Measurements from ENCODE around the gene PPARA. TPM values are rescaled to one million over a fixed set of nuclear protein-coding genes. Genes with fewer than 3 reads are reported as not detected.

Gene PPARA
- total and polyA plus RNA-seq, 2 experiments from 2014 or later: 8.7 to 14.4 TPM

GRCh38 chr22:46273432-46274148 lies 123.3 kb downstream of the PPARA start:
- Histone ChIP-seq H2AFZ (no peak overlapping the region), H3K9me2 (ENCODE audit: insufficient read depth) (no peaks in the 10 kb centered on the region), H3K36me3 (ENCODE audit: low read depth) (peaks cover 18% of the 10 kb centered on the region), H3K4me2 (ENCODE audit: unreplicated experiment) (no peak overlapping the region), H3K9me3 (ENCODE audit: low read depth) (no peaks in the 10 kb centered on the region), H3K79me2 (ENCODE audit: insufficient read depth) (no peaks in the 10 kb centered on the region), H4K20me1 (ENCODE audit: insufficient read depth) (no peaks in the 10 kb centered on the region), H3K4me3 (no peak overlapping the region), H3K4me1 (ENCODE audit: insufficient read depth) (peaks cover 6% of the 10 kb centered on the region; the same call in 1 of the 2 replicates), H3K27me3 (replicated peaks; ENCODE audit: insufficient read depth) (no peaks in the 10 kb centered on the region), H3K9ac (no peak overlapping the region), H3F3A (ENCODE audit: insufficient read depth) (no peaks in the 10 kb centered on the region), H3K27ac (no peak overlapping the region)
- TF ChIP-seq EZH2 (IDR thresholded peaks at IDR 0.05; ENCODE audit: insufficient read depth, poor library complexity, severe bottlenecking) (no peak), EZH2phosphoT487 (IDR thresholded peaks at IDR 0.05; ENCODE audit: insufficient read depth, low read depth) (no peak)
- in situ Hi-C loops (cut with MboI): no loop called here
- DNase-seq: no peak
- WGBS, 2 experiments (ENCODE audit: low coverage in 1 of 2, low lambda C conversion rate in 2 of 2, missing lambda C conversion rate in 2 of 2): 87 to 88% methylated on average over 12 of the region's 12 CpGs

- no peak overlapping the region for H3K27ac ChIP-seq
- no peaks in the 10 kb centered on the region for H3K9me2 ChIP-seq (ENCODE audit: insufficient read depth)
- no peak overlapping the region for H3K4me3 ChIP-seq
- TF ChIP-seq EZH2 (IDR thresholded peaks at IDR 0.05; ENCODE audit: insufficient read depth, poor library complexity, severe bottlenecking) (no peak), EZH2phosphoT487 (IDR thresholded peaks at IDR 0.05; ENCODE audit: insufficient read depth, low read depth) (no peak)
- no peaks in the 10 kb centered on the region for H4K20me1 ChIP-seq (ENCODE audit: insufficient read depth)
- H2AFZ ChIP-seq: no peak overlapping the region
- WGBS, 2 experiments (ENCODE audit: low coverage in 1 of 2, low lambda C conversion rate in 2 of 2, missing lambda C conversion rate in 2 of 2): 92 to 97% methylated on average over 8 of the region's 8 CpGs
- in situ Hi-C loops (cut with MboI): no loop called here
- H3K9me3 ChIP-seq (ENCODE audit: low read depth): no peaks in the 10 kb centered on the region
- no peaks in the 10 kb centered on the region for H3F3A ChIP-seq (ENCODE audit: insufficient read depth)
- H3K27me3 ChIP-seq (replicated peaks; ENCODE audit: insufficient read depth): no peaks in the 10 kb centered on the region
- no peaks in the 10 kb centered on the region for H3K4me1 ChIP-seq (ENCODE audit: insufficient read depth)
- no peak overlapping the region for H3K9ac ChIP-seq
- H3K4me2 ChIP-seq (ENCODE audit: unreplicated experiment): no peak overlapping the region
- DNase-seq: no peak
- peaks cover 18% of the 10 kb centered on the region for H3K36me3 ChIP-seq (ENCODE audit: low read depth)
- no peaks in the 10 kb centered on the region for H3K79me2 ChIP-seq (ENCODE audit: insufficient read depth)
Observed at GRCh38 chr22:46274381-46274780, 124.1 kb downstream of the PPARA start.

DNA sequence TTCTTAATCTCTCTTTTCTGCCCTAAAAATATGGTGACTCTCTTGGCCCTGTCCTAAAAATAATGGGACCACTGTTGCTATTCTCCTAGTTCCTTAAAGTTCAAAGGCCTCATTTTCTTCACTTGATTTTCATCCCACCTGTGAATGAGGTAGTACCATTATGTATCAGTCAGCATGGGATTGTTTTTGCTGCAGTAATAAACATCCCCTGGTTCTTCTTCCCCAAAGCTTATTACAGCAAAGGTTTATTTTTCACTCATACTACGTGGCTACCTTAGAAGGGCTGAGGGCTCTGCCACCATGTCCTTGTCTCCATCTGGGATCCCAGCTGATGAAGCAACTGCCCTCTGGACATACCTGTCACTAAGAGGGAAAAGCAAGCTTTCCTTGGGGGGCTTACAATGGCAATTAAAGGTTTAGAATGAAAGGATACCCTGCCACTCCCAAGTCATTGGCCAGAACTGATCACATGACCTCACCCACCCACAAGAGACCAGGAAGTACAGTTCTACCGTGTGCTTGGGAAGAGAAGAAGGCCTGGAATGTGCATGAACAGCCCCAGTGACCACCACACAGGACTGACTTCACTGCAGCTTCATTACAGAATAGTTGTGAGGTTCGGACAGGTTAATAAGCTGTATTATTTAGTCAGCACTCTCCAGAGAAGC lies 125.3 kb downstream of the PPARA start:
- Histone ChIP-seq H2AFZ (no peak overlapping the region), H3K27me3 (replicated peaks; ENCODE audit: insufficient read depth) (no peaks in the 10 kb centered on the region), H3K36me3 (ENCODE audit: low read depth) (peaks cover 18% of the 10 kb centered on the region), H3K27ac (no peak overlapping the region), H3F3A (ENCODE audit: insufficient read depth) (no peaks in the 10 kb centered on the region), H3K9me3 (ENCODE audit: low read depth) (no peaks in the 10 kb centered on the region), H4K20me1 (ENCODE audit: insufficient read depth) (no peaks in the 10 kb centered on the region), H3K4me3 (no peak overlapping the region), H3K9me2 (ENCODE audit: insufficient read depth) (no peaks in the 10 kb centered on the region), H3K9ac (no peak overlapping the region), H3K4me1 (ENCODE audit: insufficient read depth) (no peaks in the 10 kb centered on the region), H3K4me2 (ENCODE audit: unreplicated experiment) (no peak overlapping the region), H3K79me2 (ENCODE audit: insufficient read depth) (no peaks in the 10 kb centered on the region)
- no peak for DNase-seq
- no peak for TF ChIP-seq EZH2 (IDR thresholded peaks at IDR 0.05; ENCODE audit: insufficient read depth, poor library complexity, severe bottlenecking)
- TF ChIP-seq EZH2phosphoT487 (IDR thresholded peaks at IDR 0.05; ENCODE audit: insufficient read depth, low read depth): no peak
- WGBS, 2 experiments (ENCODE audit: low coverage in 1 of 2, low lambda C conversion rate in 2 of 2, missing lambda C conversion rate in 2 of 2): 68 to 70% methylated on average over 3 of the region's 3 CpGs
- in situ Hi-C loops (cut with MboI): no loop called here

DNA sequence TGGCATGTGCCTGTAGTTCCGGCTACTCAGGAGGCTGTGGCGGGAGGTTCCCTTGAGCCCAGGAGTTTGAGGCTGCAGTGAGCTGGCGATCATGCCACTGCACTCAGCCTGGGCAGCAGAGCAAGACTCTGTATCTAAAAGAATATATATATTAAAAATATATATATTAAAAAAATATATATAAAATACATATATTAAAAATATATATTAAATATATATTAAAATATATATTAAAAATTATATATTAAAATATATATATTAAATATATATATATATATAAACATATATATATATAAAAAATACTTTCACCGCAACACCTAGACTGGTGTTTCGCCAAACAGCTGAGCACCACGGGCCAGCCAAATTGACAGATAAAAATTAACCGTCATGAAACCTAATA lies 126.2 kb downstream of the PPARA start:
- in situ Hi-C loops (cut with MboI): no loop called here
- no peak for TF ChIP-seq EZH2 (IDR thresholded peaks at IDR 0.05; ENCODE audit: insufficient read depth, poor library complexity, severe bottlenecking)
- TF ChIP-seq EZH2phosphoT487 (IDR thresholded peaks at IDR 0.05; ENCODE audit: insufficient read depth, low read depth): no peak

More for the DNA sequence above, 126.2 kb downstream of the PPARA start:
- Histone ChIP-seq H3K9ac (no peak overlapping the region), H4K20me1 (ENCODE audit: insufficient read depth) (no peaks in the 10 kb centered on the region), H3K4me2 (ENCODE audit: unreplicated experiment) (no peak overlapping the region), H2AFZ (no peak overlapping the region), H3F3A (ENCODE audit: insufficient read depth) (no peaks in the 10 kb centered on the region), H3K9me2 (ENCODE audit: insufficient read depth) (no peaks in the 10 kb centered on the region), H3K27ac (no peak overlapping the region), H3K79me2 (ENCODE audit: insufficient read depth) (no peaks in the 10 kb centered on the region), H3K4me3 (no peak overlapping the region), H3K36me3 (ENCODE audit: low read depth) (peaks cover 18% of the 10 kb centered on the region), H3K9me3 (ENCODE audit: low read depth) (no peaks in the 10 kb centered on the region), H3K27me3 (replicated peaks; ENCODE audit: insufficient read depth) (no peaks in the 10 kb centered on the region), H3K4me1 (ENCODE audit: insufficient read depth) (no peaks in the 10 kb centered on the region)
- 96 to 99% methylated on average over 7 of the region's 7 CpGs for WGBS, 2 experiments (ENCODE audit: low coverage in 1 of 2, low lambda C conversion rate in 2 of 2, missing lambda C conversion rate in 2 of 2)
- DNase-seq: no peak

Measured in GM23248 (cell line).